ENCODE measurements around the gene ANKK1.

Gene ANKK1

GRCh38 chr11:113446938-113447337 is 59.4 kb downstream of the ANKK1 start:
- H3K4me3 ChIP-seq (replicated peaks in 1 of 2; ENCODE audit: low read depth in 2 of 2, low read length in 2 of 2): no peak overlapping the region
- TF ChIP-seq CTCF (IDR thresholded peaks at IDR 0.05; ENCODE audit: low read depth, low read length): no peak
- DNase-seq (ENCODE audit: low read depth in 2 of 2): no peak

GRCh38 chr11:113447621-113448315 is 60.2 kb downstream of the ANKK1 start:
- no peak overlapping the region for H3K4me3 ChIP-seq (replicated peaks in 1 of 2; ENCODE audit: low read depth in 2 of 2, low read length in 2 of 2)
- peak; percentile 66 to 73 for DNase-seq (ENCODE audit: low read depth in 2 of 2)
- TF ChIP-seq CTCF (IDR thresholded peaks at IDR 0.05; ENCODE audit: low read depth, low read length): no peak

GRCh38 chr11:113448316-113448677 is 60.7 kb downstream of the ANKK1 start:
- no peak for TF ChIP-seq CTCF (IDR thresholded peaks at IDR 0.05; ENCODE audit: low read depth, low read length)
- H3K4me3 ChIP-seq (replicated peaks in 1 of 2; ENCODE audit: low read depth in 2 of 2, low read length in 2 of 2): no peak overlapping the region
- DNase-seq (ENCODE audit: low read depth in 2 of 2): no peak

GRCh38 chr11:113449743-113450142 is 62.2 kb downstream of the ANKK1 start:
- no peak for DNase-seq (ENCODE audit: low read depth in 2 of 2)
- H3K4me3 ChIP-seq (replicated peaks in 1 of 2; ENCODE audit: low read depth in 2 of 2, low read length in 2 of 2): no peak overlapping the region
- no peak for TF ChIP-seq CTCF (IDR thresholded peaks at IDR 0.05; ENCODE audit: low read depth, low read length)

Measured in cardiac fibroblast (primary cell).